MM.1S (cell line): ENCODE measurements around the gene ZC2HC1C.

Source experiments
- DNase-seq: peaks from one replicate; pipeline ENCODE4 v3.0.0-alpha.2; 2015
- H2AFZ ChIP-seq: fragments of 300-600 bp; sonication (generic); 2 replicates; pipeline ENCODE4 v1.6.0; 2016; ENCODE audit warnings: antibody characterized with exemption, low read length
- H3F3A ChIP-seq: fragments of 300-600 bp; sonication (generic); 2 replicates; pipeline ENCODE4 v1.6.1; 2016; ENCODE audit warnings: mild to moderate bottlenecking, antibody characterized with exemption, low read length, moderate library complexity, mixed read lengths; ENCODE audit not compliant: insufficient read depth
- H3K27ac ChIP-seq: fragments of 300-600 bp; sonication (generic); 2 replicates; pipeline ENCODE4 v1.5.1; 2016; ENCODE audit warnings: mild to moderate bottlenecking, low read length
- H3K27me3 ChIP-seq: fragments of 300-600 bp; sonication (generic); replicated peaks from 2 replicates; pipeline ENCODE4 v1.6.0; 2016; ENCODE audit warnings: low read length; ENCODE audit not compliant: insufficient read depth
- H3K36me3 ChIP-seq: fragments of 300-600 bp; sonication (generic); replicated peaks from 2 replicates; pipeline ENCODE4 v1.6.1; 2016; ENCODE audit warnings: mild to moderate bottlenecking, low read length, mixed read lengths; ENCODE audit not compliant: insufficient read depth
- H3K4me1 ChIP-seq: fragments of 300-600 bp; sonication (generic); 2 replicates; pipeline ENCODE4 v1.6.1; 2016; ENCODE audit warnings: low read length, mixed read lengths
- H3K4me2 ChIP-seq: fragments of 300-600 bp; sonication (generic); 2 replicates; pipeline ENCODE4 v1.6.0; 2016; ENCODE audit warnings: low read depth, low read length
- H3K4me3 ChIP-seq: fragments of 300-600 bp; sonication (generic); 2 replicates; pipeline ENCODE4 v1.5.1; 2016; ENCODE audit warnings: low read length, mixed read lengths
- H3K79me2 ChIP-seq: fragments of 300-600 bp; sonication (generic); 2 replicates; pipeline ENCODE4 v1.6.1; 2016; ENCODE audit warnings: mixed run types, low read length, mixed read lengths
- H3K9ac ChIP-seq: fragments of 300-600 bp; sonication (generic); 2 replicates; pipeline ENCODE4 v1.6.1; 2016; ENCODE audit warnings: low read length, mixed read lengths
- H3K9me2 ChIP-seq: fragments of 300-600 bp; sonication (generic); replicated peaks from 2 replicates; pipeline ENCODE4 v1.6.1; 2016; ENCODE audit warnings: mild to moderate bottlenecking, low read length, mixed read lengths; ENCODE audit not compliant: insufficient read depth
- H3K9me3 ChIP-seq: fragments of 300-600 bp; sonication (generic); replicated peaks from 2 replicates; pipeline ENCODE4 v1.6.1; 2016; ENCODE audit warnings: mild to moderate bottlenecking, low read length, mixed read lengths; ENCODE audit not compliant: insufficient read depth
- H4K20me1 ChIP-seq: fragments of 300-600 bp; sonication (generic); 2 replicates; pipeline ENCODE4 v1.6.1; 2016; ENCODE audit warnings: mild to moderate bottlenecking, low read length, moderate library complexity, mixed read lengths; ENCODE audit not compliant: insufficient read depth
- EZH2 ChIP-seq: fragments of 300-600 bp; sonication (generic); optimal IDR thresholded peaks from 2 replicates; pipeline ENCODE3; 2017; ENCODE audit warnings: low read depth, mild to moderate bottlenecking, antibody characterized with exemption, low read length, mixed read lengths
- EZH2phosphoT487 ChIP-seq: fragments of 300-600 bp; sonication (generic); IDR thresholded peaks from 2 replicates; pipeline ENCODE4 v1.6.1; 2018; ENCODE audit warnings: antibody characterized with exemption, low read length
- TF ChIP-seq, protein P1 (sequence below): fragments of 300-600 bp; sonication (generic); IDR thresholded peaks from 2 replicates; pipeline ENCODE4 v1.5.1; 2016; ENCODE audit warnings: antibody characterized with exemption, low read length, mixed read lengths

Gene ZC2HC1C

GRCh38 chr14:75063013-75063412 lies 6.4 kb upstream of the ZC2HC1C start:
- no peaks in the 10 kb centered on the region for H3K36me3 ChIP-seq
- H3F3A ChIP-seq, result no peaks in the 10 kb centered on the region
- peak; percentile 6 for DNase-seq
- peak overlapping the region; percentile 85 for H3K4me2 ChIP-seq
- no peaks in the 10 kb centered on the region for H3K27me3 ChIP-seq
- H3K4me3 ChIP-seq, result peak overlapping the region; percentile 83
- no peaks in the 10 kb centered on the region for H4K20me1 ChIP-seq
- no peak for TF ChIP-seq EZH2
- no peaks in the 10 kb centered on the region for H3K4me1 ChIP-seq
- 0 out of 2 replicates have a peak overlapping the region, but pooled peaks have one; percentile 21 for H3K27ac ChIP-seq
- H3K79me2 ChIP-seq, result peaks cover 13% of the 10 kb centered on the region
- peak overlapping the region; percentile 82 for H3K9ac ChIP-seq
- H3K9me2 ChIP-seq, result no peaks in the 10 kb centered on the region
- peak overlapping the region; percentile 80; the same call in 1 of the 2 replicates for H2AFZ ChIP-seq
- H3K9me3 ChIP-seq, result no peaks in the 10 kb centered on the region

GRCh38 chr14:75063491-75064204 lies 5.8 kb upstream of the ZC2HC1C start, which contains the start of gene ACYP1:
ACYP1 (minus strand) TSS chr14:75064024; CDS start chr14:75063553, 471 bp downstream.
- H3K4me2 ChIP-seq, result peak within 1 kb of the TSS; percentile 85
- no peak for TF ChIP-seq EZH2
- H3K79me2 ChIP-seq, result peaks cover 19% of the 10 kb centered on the region
- H3K27ac ChIP-seq, result peak within 1 kb of the TSS; percentile 21; the same call in 1 of the 2 replicates
- H3K36me3 ChIP-seq, result no peaks in the 10 kb centered on the region
- H3K4me3 ChIP-seq, result peak within 1 kb of the TSS; percentile 83
- H3K4me1 ChIP-seq, result no peaks in the 10 kb centered on the region
- peak; percentile 77 for DNase-seq
- peak within 1 kb of the TSS; percentile 80 for H2AFZ ChIP-seq
- no peaks in the 10 kb centered on the region for H3K9me3 ChIP-seq
- no peaks in the 10 kb centered on the region for H3F3A ChIP-seq
- H3K9ac ChIP-seq, result peak within 1 kb of the TSS; percentile 82
- no peaks in the 10 kb centered on the region for H3K27me3 ChIP-seq
- H3K9me2 ChIP-seq, result no peaks in the 10 kb centered on the region
- H4K20me1 ChIP-seq, result no peaks in the 10 kb centered on the region

DNA sequence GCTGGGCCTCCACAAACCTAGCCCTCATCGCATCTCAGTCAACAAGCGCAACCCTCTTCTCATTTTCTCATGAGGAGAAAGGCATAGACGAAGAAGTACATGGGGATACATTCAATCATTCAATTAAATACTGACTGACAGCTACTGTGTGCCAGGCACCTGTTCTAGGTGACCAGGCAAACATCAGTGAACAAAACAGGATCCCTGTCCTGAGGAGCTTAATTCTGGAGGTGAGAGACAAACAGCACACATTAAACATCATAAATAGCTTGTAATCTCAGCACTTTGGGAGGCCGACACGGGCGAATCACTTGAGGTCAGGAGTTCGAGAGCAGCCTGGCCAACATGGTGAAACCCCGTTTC lies 5.3 kb upstream of the ZC2HC1C start:
- H3F3A ChIP-seq, result no peaks in the 10 kb centered on the region
- TF ChIP-seq, protein P1, sequence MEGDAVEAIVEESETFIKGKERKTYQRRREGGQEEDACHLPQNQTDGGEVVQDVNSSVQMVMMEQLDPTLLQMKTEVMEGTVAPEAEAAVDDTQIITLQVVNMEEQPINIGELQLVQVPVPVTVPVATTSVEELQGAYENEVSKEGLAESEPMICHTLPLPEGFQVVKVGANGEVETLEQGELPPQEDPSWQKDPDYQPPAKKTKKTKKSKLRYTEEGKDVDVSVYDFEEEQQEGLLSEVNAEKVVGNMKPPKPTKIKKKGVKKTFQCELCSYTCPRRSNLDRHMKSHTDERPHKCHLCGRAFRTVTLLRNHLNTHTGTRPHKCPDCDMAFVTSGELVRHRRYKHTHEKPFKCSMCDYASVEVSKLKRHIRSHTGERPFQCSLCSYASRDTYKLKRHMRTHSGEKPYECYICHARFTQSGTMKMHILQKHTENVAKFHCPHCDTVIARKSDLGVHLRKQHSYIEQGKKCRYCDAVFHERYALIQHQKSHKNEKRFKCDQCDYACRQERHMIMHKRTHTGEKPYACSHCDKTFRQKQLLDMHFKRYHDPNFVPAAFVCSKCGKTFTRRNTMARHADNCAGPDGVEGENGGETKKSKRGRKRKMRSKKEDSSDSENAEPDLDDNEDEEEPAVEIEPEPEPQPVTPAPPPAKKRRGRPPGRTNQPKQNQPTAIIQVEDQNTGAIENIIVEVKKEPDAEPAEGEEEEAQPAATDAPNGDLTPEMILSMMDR, result no peak
- TF ChIP-seq EZH2 (no peak), EZH2phosphoT487 (no peak)
- peak overlapping the region; percentile 85 for H3K4me2 ChIP-seq
- H3K9ac ChIP-seq, result peak overlapping the region; percentile 82; the same call in 1 of the 2 replicates
- H4K20me1 ChIP-seq, result no peaks in the 10 kb centered on the region
- H3K4me1 ChIP-seq, result no peaks in the 10 kb centered on the region
- H3K27me3 ChIP-seq, result no peaks in the 10 kb centered on the region
- no peak for DNase-seq
- peaks cover 19% of the 10 kb centered on the region for H3K79me2 ChIP-seq
- no peaks in the 10 kb centered on the region for H3K9me2 ChIP-seq
- H3K9me3 ChIP-seq, result no peaks in the 10 kb centered on the region
- H3K4me3 ChIP-seq, result peak overlapping the region; percentile 83
- peak overlapping the region; percentile 80 for H2AFZ ChIP-seq
- no peaks in the 10 kb centered on the region for H3K36me3 ChIP-seq
- H3K27ac ChIP-seq, result no peak overlapping the region

- H3K4me1 ChIP-seq, result 0 out of 2 replicates have a peak, but pooled peaks cover 4% of the 10 kb centered on the region
- no peaks in the 10 kb centered on the region for H3K9me3 ChIP-seq
- H3K36me3 ChIP-seq, result no peaks in the 10 kb centered on the region
- H2AFZ ChIP-seq, result no peak overlapping the region
- H3K9ac ChIP-seq, result no peak overlapping the region
- H3K27ac ChIP-seq, result no peak overlapping the region
- no peaks in the 10 kb centered on the region for H3K9me2 ChIP-seq
- no peaks in the 10 kb centered on the region for H3F3A ChIP-seq
- H3K4me3 ChIP-seq, result no peak overlapping the region
- H3K27me3 ChIP-seq, result no peaks in the 10 kb centered on the region
- no peak for TF ChIP-seq EZH2
- TF ChIP-seq, protein P1, result no peak
- no peak for TF ChIP-seq EZH2phosphoT487
- no peak overlapping the region for H3K4me2 ChIP-seq
- H3K79me2 ChIP-seq, result peaks cover 19% of the 10 kb centered on the region
- DNase-seq, result no peak
- no peaks in the 10 kb centered on the region for H4K20me1 ChIP-seq
These were observed 2.8 kb upstream of the ZC2HC1C start for GRCh38 chr14:75066691-75067090.
